Neutrophil (primary cell): ENCODE measurements around the gene SZT2.

Source experiments
- H3K27ac ChIP-seq: fragments of 200-600 bp; sonication (generic); 2 replicates; pipeline ENCODE4 v1.5.1; 2016; ENCODE audit warnings: mild to moderate bottlenecking, moderate library complexity
- H3K27me3 ChIP-seq: fragments of 200-600 bp; sonication (generic); 2 replicates; pipeline ENCODE4 v1.6.0; 2016; ENCODE audit warnings: mild to moderate bottlenecking
- H3K36me3 ChIP-seq: fragments of 200-600 bp; sonication (generic); 2 replicates; pipeline ENCODE4 v1.5.1; 2017
- H3K4me1 ChIP-seq, 2 experiments: fragments of 200-600 bp in 1 of 2; sonication (generic) in 1 of 2; 1 replicate in 1 of 2; 2 replicates in 1 of 2; pipeline versions ENCODE4 v1.5.1 to v1.6.1; 2013 to 2016; ENCODE audit warnings: low read depth in 1 of 2, low read length in 1 of 2, mild to moderate bottlenecking in 1 of 2, moderate library complexity in 1 of 2; ENCODE audit not compliant: control insufficient read depth in 1 of 2, insufficient read depth in 1 of 2
- H3K4me3 ChIP-seq, 2 experiments: fragments of 200-600 bp in 1 of 2; sonication (generic) in 1 of 2; 1 replicate in 1 of 2; 2 replicates in 1 of 2; pipeline ENCODE4 v1.5.1; 2013 to 2016; ENCODE audit warnings: low read depth in 1 of 2, low read length in 1 of 2, mild to moderate bottlenecking in 1 of 2, moderate library complexity in 1 of 2
- H3K9me3 ChIP-seq: fragments of 200-600 bp; sonication (generic); 2 replicates; pipeline ENCODE4 v1.5.1; 2016
- CTCF ChIP-seq: fragments of 200-600 bp; sonication (generic); IDR thresholded peaks from 2 replicates; pipeline ENCODE4 v1.5.1; 2016; ENCODE audit warnings: antibody characterized with exemption

Gene SZT2

GRCh38 chr1:43479414-43479813 is 89.7 kb downstream of the SZT2 start:
- no peaks in the 10 kb centered on the region for H3K4me1 ChIP-seq
- TF ChIP-seq CTCF, result no peak
- no peaks in the 10 kb centered on the region for H3K36me3 ChIP-seq
- H3K27me3 ChIP-seq, result no peaks in the 10 kb centered on the region
- no peak overlapping the region for H3K4me3 ChIP-seq
- H3K27ac ChIP-seq, result no peak overlapping the region
- H3K9me3 ChIP-seq, result no peaks in the 10 kb centered on the region

GRCh38 chr1:43481491-43481890 is 91.8 kb downstream of the SZT2 start:
- Histone ChIP-seq H3K36me3 (no peaks in the 10 kb centered on the region), H3K4me3 (no peak overlapping the region), H3K27me3 (no peaks in the 10 kb centered on the region), H3K27ac (no peak overlapping the region), H3K4me1 (no peaks in the 10 kb centered on the region), H3K9me3 (no peaks in the 10 kb centered on the region)
- no peak for TF ChIP-seq CTCF

GRCh38 chr1:43482215-43482614 is 92.5 kb downstream of the SZT2 start:
- H3K27me3 ChIP-seq, result no peaks in the 10 kb centered on the region
- H3K27ac ChIP-seq, result no peak overlapping the region
- TF ChIP-seq CTCF, result no peak
- no peak overlapping the region for H3K4me3 ChIP-seq
- no peaks in the 10 kb centered on the region for H3K4me1 ChIP-seq
- no peaks in the 10 kb centered on the region for H3K9me3 ChIP-seq
- no peaks in the 10 kb centered on the region for H3K36me3 ChIP-seq

- Histone ChIP-seq H3K27me3 (no peaks in the 10 kb centered on the region), H3K36me3 (no peaks in the 10 kb centered on the region), H3K27ac (no peak overlapping the region), H3K9me3 (no peaks in the 10 kb centered on the region), H3K4me3 (no peak overlapping the region), H3K4me1 (no peaks in the 10 kb centered on the region)
- TF ChIP-seq CTCF, result no peak
Observed at GRCh38 chr1:43484367-43484766, 94.7 kb downstream of the SZT2 start.

- no peaks in the 10 kb centered on the region for H3K9me3 ChIP-seq
- H3K4me3 ChIP-seq, result no peak overlapping the region
- no peak overlapping the region for H3K27ac ChIP-seq
- no peaks in the 10 kb centered on the region for H3K36me3 ChIP-seq
- no peaks in the 10 kb centered on the region for H3K4me1 ChIP-seq
- H3K27me3 ChIP-seq, result no peaks in the 10 kb centered on the region
- no peak for TF ChIP-seq CTCF
Observed at GRCh38 chr1:43488165-43488564, 98.5 kb downstream of the SZT2 start.

GRCh38 chr1:43491061-43491460 is 101.4 kb downstream of the SZT2 start:
- TF ChIP-seq CTCF, result no peak
- H3K27me3 ChIP-seq, result peaks cover 6% of the 10 kb centered on the region
- no peaks in the 10 kb centered on the region for H3K36me3 ChIP-seq
- H3K9me3 ChIP-seq, result no peaks in the 10 kb centered on the region
- no peak overlapping the region for H3K4me3 ChIP-seq
- no peaks in the 10 kb centered on the region for H3K4me1 ChIP-seq
- no peak overlapping the region for H3K27ac ChIP-seq
